Activated CD4-positive, alpha-beta T cell treated with anti-CD3 and anti-CD28 coated beads, Interleukin-2, amount 50 U/mL, for 4 hours (primary cell): ENCODE results near the gene TTC16.

Source experiments
- DNase-seq, 2 experiments: peaks; one replicate each; pipeline ENCODE4 v3.0.0-alpha.2; 2020

Gene TTC16

DNA sequence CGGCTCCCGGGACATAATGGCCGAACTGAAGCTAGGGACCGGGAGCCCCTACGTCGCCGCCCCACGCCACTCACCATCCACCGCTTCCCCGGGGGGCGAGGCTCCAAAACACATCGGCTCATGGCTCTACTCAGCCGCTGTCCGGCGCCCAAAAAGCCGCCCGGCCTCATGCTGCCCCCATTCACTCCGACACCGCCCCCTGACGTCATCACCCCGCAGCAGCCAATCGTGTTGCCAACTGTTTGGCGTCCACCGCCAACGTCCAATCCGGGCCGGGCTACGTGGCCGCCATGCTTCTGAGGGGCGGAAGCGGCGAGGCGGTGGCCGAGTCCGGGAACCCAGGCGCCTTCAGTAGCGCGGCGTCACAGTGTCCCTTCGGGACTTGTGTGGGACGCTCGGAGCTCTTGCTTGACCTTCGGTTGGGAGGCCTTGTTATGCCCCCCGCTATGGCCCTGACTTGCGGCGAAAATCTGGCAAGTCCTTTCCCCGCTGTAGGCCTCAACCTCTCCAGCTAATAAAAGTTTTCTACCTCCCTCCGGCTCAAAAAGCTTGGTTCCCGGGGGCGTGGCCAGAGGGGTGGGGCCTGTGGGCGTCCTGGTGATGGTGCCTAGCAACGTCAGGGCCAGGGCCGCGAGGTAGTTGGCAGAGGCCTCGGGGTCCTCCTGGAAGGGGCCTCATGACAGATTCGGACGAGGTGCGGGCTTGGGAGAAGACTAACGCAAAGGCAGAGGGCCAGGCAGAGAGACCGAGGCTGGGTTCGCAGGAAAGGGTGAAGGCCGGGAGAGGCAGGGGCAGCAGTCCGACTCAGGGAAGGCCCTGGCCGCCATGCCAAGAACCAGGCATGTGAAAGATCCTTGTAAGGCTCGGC lies at the start of gene TTC16, which contains the start of gene PTRH1:
TSS of gene TTC16 (plus strand) at position 610 of the 868 bp plus-strand sequence. CDS start at position 677, 67 bp downstream.
TSS of gene PTRH1 (minus strand) at position 194 of the 868 bp plus-strand sequence. CDS start at position 170, 24 bp downstream.
- DNase-seq: peak; percentile 96 to 97

- DNase-seq: no peak
Measured at GRCh38 chr9:127667127-127667844, 48.6 kb upstream of the TTC16 start.

- no peak for DNase-seq
Measured at GRCh38 chr9:127667906-127668305, 48.0 kb upstream of the TTC16 start.

- DNase-seq: no peak
Measured at GRCh38 chr9:127673234-127673633, 42.6 kb upstream of the TTC16 start.

- DNase-seq: no peak
Measured at GRCh38 chr9:127676638-127677037, 39.2 kb upstream of the TTC16 start.

DNA sequence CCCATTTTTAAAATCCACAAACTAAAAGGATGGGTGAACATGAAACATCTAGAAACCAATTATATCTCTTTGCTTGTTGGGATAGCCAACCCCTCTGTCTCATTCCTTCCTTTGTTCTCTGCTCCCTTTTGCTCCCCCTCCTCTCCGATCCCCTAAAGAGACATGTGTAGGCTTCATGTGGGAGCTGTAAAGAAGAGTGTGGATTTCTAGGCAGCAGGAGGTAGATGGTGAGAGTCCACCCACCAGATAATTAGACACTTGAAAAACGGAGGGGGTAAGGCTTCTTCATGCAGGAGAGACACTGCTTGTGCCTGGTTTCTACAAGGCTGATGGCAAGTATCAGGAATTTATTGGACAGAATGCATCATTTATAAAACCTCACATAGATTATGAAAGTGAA lies 36.4 kb upstream of the TTC16 start:
- no peak for DNase-seq

GRCh38 chr9:127680226-127680625 lies 35.7 kb upstream of the TTC16 start:
- DNase-seq: no peak

DNA sequence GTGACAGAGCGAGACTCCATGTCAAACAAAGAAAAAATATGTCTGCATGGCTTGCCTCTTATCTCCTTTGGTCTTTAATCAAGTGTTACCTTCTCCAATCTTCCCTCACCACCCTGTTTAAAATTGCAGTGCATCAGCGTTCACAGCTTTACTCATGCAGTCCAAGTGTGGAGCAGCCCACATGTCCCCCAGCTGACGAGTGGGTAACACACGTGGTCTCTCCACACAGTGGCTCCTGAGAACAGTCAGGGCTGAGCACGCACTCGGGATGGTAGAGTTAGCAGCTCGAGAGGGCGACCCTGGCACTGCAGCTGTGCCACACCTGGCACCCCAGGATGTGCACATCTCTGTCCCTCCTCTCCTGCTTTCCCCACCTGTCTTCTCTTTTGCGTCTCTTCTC lies 35.0 kb upstream of the TTC16 start:
- no peak for DNase-seq

- DNase-seq: no peak
Measured at GRCh38 chr9:127682351-127683136, 33.3 kb upstream of the TTC16 start.

- DNase-seq: no peak
Measured at GRCh38 chr9:127683723-127684122, 32.2 kb upstream of the TTC16 start.

GRCh38 chr9:127684576-127684975 lies 31.3 kb upstream of the TTC16 start:
- DNase-seq: no peak

- DNase-seq: no peak
Measured at GRCh38 chr9:127686461-127687393, 29.2 kb upstream of the TTC16 start.

- no peak for DNase-seq
Measured at GRCh38 chr9:127689329-127690000, 26.4 kb upstream of the TTC16 start.

DNA sequence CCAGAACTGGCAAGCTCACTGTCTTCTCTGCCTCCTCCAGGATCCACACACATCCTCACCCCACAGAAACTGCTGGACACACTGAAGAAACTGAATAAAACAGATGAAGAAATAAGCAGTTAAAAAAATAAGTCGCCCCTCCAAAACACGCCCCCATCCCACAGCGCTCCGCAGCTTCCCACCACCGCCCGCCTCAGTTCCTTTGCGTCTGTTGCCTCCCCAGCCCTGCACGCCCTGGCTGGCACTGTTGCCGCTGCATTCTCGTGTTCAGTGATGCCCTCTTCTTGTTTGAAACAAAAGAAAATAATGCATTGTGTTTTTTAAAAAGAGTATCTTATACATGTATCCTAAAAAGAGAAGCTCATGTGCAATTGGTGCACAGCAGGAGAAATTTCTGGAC lies 25.1 kb upstream of the TTC16 start:
- DNase-seq: no peak

DNA sequence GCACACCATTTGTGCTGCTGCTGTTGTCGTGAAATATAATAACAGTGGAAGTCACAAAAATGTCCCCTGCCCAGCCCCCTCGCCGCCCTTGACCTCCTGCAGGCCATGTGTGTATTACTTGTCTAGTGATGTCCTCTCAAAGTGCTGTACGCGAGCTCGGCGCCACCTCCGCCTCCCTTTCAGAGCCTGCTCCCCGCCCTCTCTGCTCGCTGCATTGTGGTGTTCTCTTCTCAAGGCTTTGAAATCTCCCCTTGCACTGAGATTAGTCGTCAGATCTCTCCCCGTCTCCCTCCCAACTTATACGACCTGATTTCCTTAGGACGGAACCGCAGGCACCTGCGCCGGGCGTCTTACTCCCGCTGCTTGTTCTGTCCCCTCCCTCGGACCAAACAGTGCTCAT lies 23.8 kb upstream of the TTC16 start:
- no peak for DNase-seq

DNA sequence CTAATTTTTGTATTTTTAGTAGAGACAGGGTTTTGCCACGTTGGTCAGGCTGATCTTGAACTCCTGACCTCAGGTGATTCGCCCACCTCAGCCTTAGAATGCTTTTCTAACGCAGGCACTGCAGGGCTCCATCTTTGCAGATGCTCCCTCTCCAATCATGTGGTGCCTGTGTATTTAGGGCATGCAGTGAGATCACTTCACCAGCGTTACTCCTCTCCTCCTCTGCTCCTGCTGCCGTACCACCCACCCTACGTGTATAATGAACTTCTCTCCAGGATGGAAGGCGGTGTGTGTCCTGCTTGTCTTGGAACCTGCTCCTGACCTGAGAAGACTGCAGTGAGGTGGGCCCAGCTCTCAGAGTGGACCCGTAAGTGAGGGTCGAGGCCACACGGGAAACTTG lies 22.7 kb upstream of the TTC16 start:
- no peak for DNase-seq

DNA sequence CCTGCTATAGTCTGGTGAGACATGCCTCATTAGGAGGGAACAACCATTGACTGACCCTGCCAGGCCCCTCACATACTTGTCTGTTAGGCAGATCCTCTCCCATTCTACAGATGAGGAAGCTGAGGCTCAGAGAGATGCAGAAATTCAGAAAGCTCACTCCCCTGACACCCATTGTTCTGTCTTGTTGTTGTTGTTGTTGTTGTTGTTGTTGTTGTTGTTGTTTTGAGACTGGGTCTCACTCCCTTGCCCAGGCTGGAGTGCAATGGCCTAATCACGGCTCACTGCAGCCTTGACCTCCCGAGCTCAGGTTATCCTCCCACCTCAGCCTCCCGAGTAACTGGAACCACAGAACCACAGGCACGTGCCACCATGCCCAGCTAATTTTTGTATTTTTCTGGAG lies 22.2 kb upstream of the TTC16 start:
- DNase-seq: no peak

GRCh38 chr9:127694890-127695720 lies 20.8 kb upstream of the TTC16 start:
- no peak for DNase-seq

GRCh38 chr9:127697575-127697974 lies 18.3 kb upstream of the TTC16 start:
- DNase-seq: no peak

DNA sequence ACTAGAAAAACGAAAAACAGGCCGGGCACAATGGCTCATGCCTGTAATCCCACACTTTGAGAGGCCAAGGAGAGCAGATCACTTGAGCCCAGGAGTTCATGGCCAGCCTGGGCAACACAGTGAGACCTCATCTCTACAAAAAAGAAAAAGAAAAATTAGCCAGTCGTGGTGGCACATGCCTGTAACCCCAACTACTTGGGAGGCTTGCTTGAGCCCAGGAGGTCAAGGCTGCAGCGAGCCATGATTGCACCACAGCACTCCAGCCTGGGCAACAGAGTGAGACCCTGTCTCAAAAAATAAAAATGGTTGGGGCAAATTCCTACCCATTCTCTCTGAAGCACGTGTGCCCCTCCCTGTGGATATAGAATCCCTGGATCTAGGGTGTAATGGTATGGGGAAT lies 17.5 kb upstream of the TTC16 start:
- DNase-seq: no peak
